KOPT-K1 (cell line): Measurements from ENCODE around the gene GFOD2.

Experiments used
- H3K27ac ChIP-seq: fragments of 200-600 bp; sonication (generic); 2 replicates; pipeline ENCODE4 v1.5.1; 2016; ENCODE audit warnings: antibody characterized with exemption, mild to moderate bottlenecking, low read depth, low read length; ENCODE audit not compliant: poor library complexity, severe bottlenecking
- H3K36me3 ChIP-seq: fragments of 200-600 bp; sonication (generic); 2 replicates; pipeline ENCODE4 v1.5.1; 2017; ENCODE audit warnings: antibody characterized with exemption, mild to moderate bottlenecking, low read length, moderate library complexity; ENCODE audit not compliant: insufficient read depth
- H3K9me3 ChIP-seq: fragments of 200-600 bp; sonication (generic); 2 replicates; pipeline ENCODE4 v1.5.1; 2017; ENCODE audit warnings: antibody characterized with exemption, low read length, mild to moderate bottlenecking; ENCODE audit not compliant: insufficient read depth, poor library complexity, severe bottlenecking

The GFOD2 gene

GRCh38 chr16:67749436-67750078, 30.4 kb upstream of the GFOD2 start:
- peaks cover 26% of the 10 kb centered on the region; the same call in 1 of the 2 replicates for H3K36me3 ChIP-seq
- no peak overlapping the region for H3K27ac ChIP-seq
- H3K9me3 ChIP-seq, result no peaks in the 10 kb centered on the region

DNA sequence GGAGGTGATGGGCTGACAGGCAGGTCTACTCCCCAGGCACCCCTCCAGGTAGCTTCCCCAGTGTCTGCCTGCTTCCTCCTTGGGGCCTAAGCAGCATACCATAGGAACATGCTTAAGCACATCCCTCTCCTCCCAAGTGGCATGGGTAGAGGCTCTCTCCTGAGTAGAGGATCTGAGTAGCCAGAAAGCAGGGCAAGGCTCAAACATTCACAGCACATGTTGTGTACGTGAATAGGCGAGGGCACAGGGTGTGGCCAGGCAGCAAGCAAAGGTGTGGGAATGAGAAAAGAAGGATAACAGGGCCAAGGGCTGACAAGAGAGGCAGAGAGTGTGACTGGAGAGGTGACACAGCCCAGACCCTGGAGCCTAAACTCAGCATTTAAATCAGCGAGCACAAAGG, 29.7 kb upstream of the GFOD2 start:
- no peak overlapping the region for H3K27ac ChIP-seq
- H3K36me3 ChIP-seq, result peaks cover 34% of the 10 kb centered on the region

GRCh38 chr16:67746846-67747245, 27.7 kb upstream of the GFOD2 start:
- peaks cover 34% of the 10 kb centered on the region for H3K36me3 ChIP-seq

More for the DNA sequence above, 29.7 kb upstream of the GFOD2 start:
- no peaks in the 10 kb centered on the region for H3K9me3 ChIP-seq

GRCh38 chr16:67741118-67741517, 22.0 kb upstream of the GFOD2 start:
- no peaks in the 10 kb centered on the region for H3K9me3 ChIP-seq
- H3K36me3 ChIP-seq, result peaks cover 73% of the 10 kb centered on the region

More at GRCh38 chr16:67746846-67747245, 27.7 kb upstream of the GFOD2 start:
- Histone ChIP-seq H3K9me3 (no peaks in the 10 kb centered on the region), H3K27ac (no peak overlapping the region)

GRCh38 chr16:67740391-67740790, 21.3 kb upstream of the GFOD2 start:
- Histone ChIP-seq H3K9me3 (no peaks in the 10 kb centered on the region), H3K36me3 (peaks cover 78% of the 10 kb centered on the region), H3K27ac (no peak overlapping the region)

More at GRCh38 chr16:67741118-67741517, 22.0 kb upstream of the GFOD2 start:
- no peak overlapping the region for H3K27ac ChIP-seq

DNA sequence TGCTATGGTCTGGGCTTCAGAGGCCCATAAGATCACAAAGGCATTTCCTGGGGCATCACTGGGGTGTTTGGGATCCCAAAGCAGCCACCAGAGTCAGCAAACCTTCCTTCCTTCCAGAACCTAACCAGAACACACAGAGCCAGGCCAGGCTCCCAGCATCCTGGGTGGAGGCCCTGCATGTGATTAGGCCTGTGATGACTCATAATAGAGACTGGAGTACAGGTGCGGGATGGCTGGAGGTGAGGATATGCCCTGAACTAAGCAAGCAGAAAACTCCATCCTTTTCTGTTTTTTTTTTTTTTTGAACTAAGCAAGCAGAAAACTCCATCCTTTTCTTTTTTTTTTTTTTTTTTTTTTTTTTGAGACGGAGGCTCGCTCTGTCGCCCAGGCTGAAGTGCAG, 17.7 kb upstream of the GFOD2 start:
- Histone ChIP-seq H3K27ac (no peak overlapping the region), H3K9me3 (no peaks in the 10 kb centered on the region), H3K36me3 (peaks cover 76% of the 10 kb centered on the region)

- Histone ChIP-seq H3K36me3 (peaks cover 76% of the 10 kb centered on the region), H3K27ac (no peak overlapping the region), H3K9me3 (no peaks in the 10 kb centered on the region)
Observed at GRCh38 chr16:67734731-67735201, 15.7 kb upstream of the GFOD2 start.

- peaks cover 76% of the 10 kb centered on the region for H3K36me3 ChIP-seq
- no peak overlapping the region for H3K27ac ChIP-seq
- no peaks in the 10 kb centered on the region for H3K9me3 ChIP-seq
Observed at GRCh38 chr16:67733734-67734470, 14.8 kb upstream of the GFOD2 start.

DNA sequence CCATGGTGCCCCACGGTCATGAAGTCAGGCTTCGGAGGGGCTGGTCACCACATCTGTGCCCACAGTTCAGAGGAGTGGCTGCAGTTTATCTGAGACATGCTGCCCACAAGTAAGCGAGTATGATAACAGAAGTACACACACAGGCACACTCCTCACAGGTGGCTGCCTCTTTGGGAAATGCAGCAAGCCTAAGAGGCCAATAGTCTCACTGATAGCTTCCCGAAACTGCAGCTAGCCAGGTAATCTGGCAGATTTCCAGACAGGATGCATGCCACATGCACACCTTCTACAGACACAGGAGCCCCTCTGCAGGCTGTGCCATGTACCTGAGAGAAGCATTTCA, 12.6 kb upstream of the GFOD2 start:
- Histone ChIP-seq H3K27ac (no peak overlapping the region), H3K36me3 (peaks cover 87% of the 10 kb centered on the region), H3K9me3 (no peaks in the 10 kb centered on the region)

- no peak overlapping the region for H3K27ac ChIP-seq
- H3K36me3 ChIP-seq, result peaks cover 88% of the 10 kb centered on the region
- no peaks in the 10 kb centered on the region for H3K9me3 ChIP-seq
Observed at GRCh38 chr16:67731071-67731752, 12.1 kb upstream of the GFOD2 start.

- no peaks in the 10 kb centered on the region for H3K9me3 ChIP-seq
- peaks cover 90% of the 10 kb centered on the region for H3K36me3 ChIP-seq
- no peak overlapping the region for H3K27ac ChIP-seq
Observed at GRCh38 chr16:67730326-67730725, 11.2 kb upstream of the GFOD2 start.

DNA sequence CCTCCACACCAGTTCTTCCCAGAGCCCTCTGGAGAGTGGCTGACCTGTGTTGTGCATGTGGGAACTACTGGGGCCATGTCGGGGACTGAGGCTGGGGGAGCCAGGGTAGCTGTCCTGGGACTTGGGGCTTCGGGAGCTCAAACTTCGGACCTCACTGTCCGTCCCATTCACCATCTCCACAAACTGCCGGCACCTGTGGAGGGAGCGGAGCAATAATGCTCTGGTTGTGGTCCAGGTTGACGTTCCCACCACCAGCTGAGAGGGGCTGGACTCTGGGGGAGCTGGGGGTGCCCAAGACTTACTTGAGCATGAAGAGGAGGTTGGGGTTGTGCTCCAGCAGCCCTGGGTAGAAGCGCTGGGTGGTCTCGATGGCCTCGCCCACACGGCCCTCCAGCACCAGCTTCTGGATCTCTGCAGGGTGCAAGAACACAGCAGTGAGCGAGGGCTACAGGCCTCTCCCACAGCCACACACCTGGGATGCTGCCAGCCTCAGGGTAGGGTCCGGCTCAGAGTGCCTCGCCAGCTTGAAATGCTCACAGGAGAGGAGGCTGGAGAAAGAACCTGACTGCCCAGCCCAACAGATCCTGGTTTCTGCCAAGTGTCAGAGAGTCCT, 10.6 kb upstream of the GFOD2 start:
- Histone ChIP-seq H3K9me3 (no peaks in the 10 kb centered on the region), H3K36me3 (peaks cover 90% of the 10 kb centered on the region), H3K27ac (no peak overlapping the region)

GRCh38 chr16:67727521-67728485, 8.7 kb upstream of the GFOD2 start:
- H3K27ac ChIP-seq, result no peak overlapping the region
- H3K9me3 ChIP-seq, result no peaks in the 10 kb centered on the region
- H3K36me3 ChIP-seq, result peaks cover 93% of the 10 kb centered on the region
